Transverse colon (tissue), 3 donors: ENCODE data around the gene PRRT3.

Source experiments
- CTCF ChIP-seq, 5 experiments: fragments of 200-600 bp in 3 of 5; fragments of 450-650 bp in 2 of 5; sonication (generic) in 3 of 5; IDR thresholded peaks; 1 replicate in 2 of 5; 2 replicates in 3 of 5; pipeline ENCODE4 v1.5.1; 2016 to 2017; ENCODE audit warnings: antibody characterized with exemption in 5 of 5, inconsistent platforms in 3 of 5, mild to moderate bottlenecking in 2 of 5, moderate library complexity in 1 of 5
- POLR2A ChIP-seq: fragments of 450-650 bp; IDR thresholded peaks from one replicate; pipeline ENCODE4 v1.6.1; 2016; ENCODE audit warnings: antibody characterized with exemption, mild to moderate bottlenecking, moderate library complexity

GRCh38 chr3:9969632-9970019, 17.4 kb upstream of the PRRT3 start:
- TF ChIP-seq CTCF (IDR thresholded peaks at IDR 0.05) (no peak), POLR2A (no peak)
